Measurements from ENCODE around the gene KIF2B. TPM values are rescaled to one million over a fixed set of nuclear protein-coding genes. Genes with fewer than 3 reads are reported as not detected.
"Not testable (repeated sequence)": the region's sequence is repeated elsewhere in the genome, so short reads cannot be mapped to it uniquely, and the experiment has no call there.

KIF2B gene
- total RNA-seq, 1 experiment from 2014 or later, result not detected

GRCh38 chr17:53818929-53819328 is 3.8 kb upstream of the KIF2B start:
- no peaks in the 10 kb centered on the region for H3K36me3 ChIP-seq (ENCODE audit: insufficient read depth, low read length, poor library complexity, severe bottlenecking)
- ChIA-PET CTCF (no interaction called here), POLR2A (ENCODE audit: low non-redundant PET) (no interaction called here)
- intact Hi-C loops (cut with micrococcal nuclease; ENCODE audit: unreplicated experiment), result no loop called here
- TF ChIP-seq EZH2 (IDR thresholded peaks at IDR 0.05; ENCODE audit: borderline replicate concordance, low read depth, low read length, poor library complexity, severe bottlenecking) (no peak), CTCF (conservative IDR thresholded peaks at IDR 0.05; ENCODE audit: low read depth, low read length) (no peak)
- no peaks in the 10 kb centered on the region for H3K9me3 ChIP-seq (ENCODE audit: low read depth, low read length, poor library complexity, severe bottlenecking)
- H3K27ac ChIP-seq (ENCODE audit: low read depth, low read length, poor library complexity, severe bottlenecking), result no peak overlapping the region
- no TSS peak for BruUV-seq (replicated peaks)
- H3K4me1 ChIP-seq (ENCODE audit: insufficient read depth, low read length, poor library complexity, severe bottlenecking), result no peaks in the 10 kb centered on the region
- no peak for DNase-seq (ENCODE audit: low spot score)
- no peaks in the 10 kb centered on the region for H3K27me3 ChIP-seq (replicated peaks; ENCODE audit: insufficient read depth, low read depth, low read length, poor library complexity)
- H3K4me3 ChIP-seq (ENCODE audit: low read depth, low read length, poor library complexity, severe bottlenecking), result no peak overlapping the region

GRCh38 chr17:53819956-53820355 is 2.8 kb upstream of the KIF2B start:
- intact Hi-C loops (cut with micrococcal nuclease; ENCODE audit: unreplicated experiment), result no loop called here
- H3K4me3 ChIP-seq (ENCODE audit: low read depth, low read length, poor library complexity, severe bottlenecking), result no peak overlapping the region
- no peaks in the 10 kb centered on the region for H3K9me3 ChIP-seq (ENCODE audit: low read depth, low read length, poor library complexity, severe bottlenecking)
- DNase-seq (ENCODE audit: low spot score), result no peak
- no peaks in the 10 kb centered on the region for H3K4me1 ChIP-seq (ENCODE audit: insufficient read depth, low read length, poor library complexity, severe bottlenecking)
- BruUV-seq (replicated peaks), result no TSS peak
- TF ChIP-seq CTCF (conservative IDR thresholded peaks at IDR 0.05; ENCODE audit: low read depth, low read length) (no peak), EZH2 (IDR thresholded peaks at IDR 0.05; ENCODE audit: borderline replicate concordance, low read depth, low read length, poor library complexity, severe bottlenecking) (no peak)
- H3K27me3 ChIP-seq (replicated peaks; ENCODE audit: insufficient read depth, low read depth, low read length, poor library complexity), result no peaks in the 10 kb centered on the region
- no peak overlapping the region for H3K27ac ChIP-seq (ENCODE audit: low read depth, low read length, poor library complexity, severe bottlenecking)
- ChIA-PET CTCF (no interaction called here), POLR2A (ENCODE audit: low non-redundant PET) (no interaction called here)
- H3K36me3 ChIP-seq (ENCODE audit: insufficient read depth, low read length, poor library complexity, severe bottlenecking), result no peaks in the 10 kb centered on the region

- H3K4me3 ChIP-seq (ENCODE audit: low read depth, low read length, poor library complexity, severe bottlenecking), result no peak overlapping the region
- H3K27me3 ChIP-seq (replicated peaks; ENCODE audit: insufficient read depth, low read depth, low read length, poor library complexity), result no peaks in the 10 kb centered on the region
- POLR2A ChIA-PET (ENCODE audit: low non-redundant PET), result no interaction called here
- intact Hi-C loops (cut with micrococcal nuclease; ENCODE audit: unreplicated experiment), result no loop called here
- CTCF ChIA-PET, result no interaction called here
- no peaks in the 10 kb centered on the region for H3K9me3 ChIP-seq (ENCODE audit: low read depth, low read length, poor library complexity, severe bottlenecking)
- no peaks in the 10 kb centered on the region for H3K4me1 ChIP-seq (ENCODE audit: insufficient read depth, low read length, poor library complexity, severe bottlenecking)
- no peak for TF ChIP-seq EZH2 (IDR thresholded peaks at IDR 0.05; ENCODE audit: borderline replicate concordance, low read depth, low read length, poor library complexity, severe bottlenecking)
- no peak for TF ChIP-seq CTCF (conservative IDR thresholded peaks at IDR 0.05; ENCODE audit: low read depth, low read length)
- BruUV-seq (replicated peaks), result no TSS peak
- no peak for DNase-seq (ENCODE audit: low spot score)
- no peak overlapping the region for H3K27ac ChIP-seq (ENCODE audit: low read depth, low read length, poor library complexity, severe bottlenecking)
- H3K36me3 ChIP-seq (ENCODE audit: insufficient read depth, low read length, poor library complexity, severe bottlenecking), result no peaks in the 10 kb centered on the region
Observed at GRCh38 chr17:53823341-53824050, 769 bp downstream of the KIF2B start.

GRCh38 chr17:53834771-53835170 is 12.0 kb downstream of the KIF2B start:
- H3K9me3 ChIP-seq (ENCODE audit: low read depth, low read length, poor library complexity, severe bottlenecking); POLR2A ChIA-PET (ENCODE audit: low non-redundant PET); BruUV-seq (replicated peaks); H3K27me3 ChIP-seq (replicated peaks; ENCODE audit: insufficient read depth, low read depth, low read length, poor library complexity); intact Hi-C loops (cut with micrococcal nuclease; ENCODE audit: unreplicated experiment); DNase-seq (ENCODE audit: low spot score); H3K4me1 ChIP-seq (ENCODE audit: insufficient read depth, low read length, poor library complexity, severe bottlenecking); H3K36me3 ChIP-seq (ENCODE audit: insufficient read depth, low read length, poor library complexity, severe bottlenecking); H3K27ac ChIP-seq (ENCODE audit: low read depth, low read length, poor library complexity, severe bottlenecking); CTCF ChIA-PET; H3K4me3 ChIP-seq (ENCODE audit: low read depth, low read length, poor library complexity, severe bottlenecking): not testable (repeated sequence)
